Esophagus squamous epithelium (tissue), 5 donors: ENCODE data around the gene SNORC. TPM values are rescaled to one million over a fixed set of nuclear protein-coding genes. Genes with fewer than 3 reads are reported as not detected.

Source experiments
- DNase-seq: peaks from one replicate; lab custom pipeline; 2025; lab: John Stamatoyannopoulos, UW
- H3K27ac ChIP-seq, 4 donors: fragments of 200-600 bp; sonication (generic); one replicate each; pipeline ENCODE4 v1.5.1; 2016 to 2019; ENCODE audit warnings: mild to moderate bottlenecking in 1 of 4
- H3K27me3 ChIP-seq, 4 donors: fragments of 200-600 bp; sonication (generic); 1 replicate in 3 of 4; 2 replicates in 1 of 4; pipeline versions ENCODE4 v1.5.1 to v1.6.0; 2017 to 2021; ENCODE audit warnings: antibody characterized with exemption in 1 of 4
- H3K36me3 ChIP-seq, 3 donors: fragments of 200-600 bp; sonication (generic); one replicate each; pipeline ENCODE4 v1.5.1; 2016 to 2019
- H3K4me1 ChIP-seq, 3 donors: fragments of 200-600 bp; sonication (generic); one replicate each; pipeline ENCODE4 v1.5.1; 2017 to 2019
- H3K4me3 ChIP-seq, 4 donors: fragments of 200-600 bp; sonication (generic); 1 replicate in 3 of 4; 2 replicates in 1 of 4; pipeline ENCODE4 v1.5.1; 2016 to 2019; ENCODE audit warnings: mild to moderate bottlenecking in 2 of 4, moderate library complexity in 1 of 4
- H3K9me3 ChIP-seq, 3 donors: fragments of 200-600 bp; sonication (generic); one replicate each; pipeline ENCODE4 v1.5.1; 2016 to 2019
- CTCF ChIP-seq, 6 experiments: fragments of 450-650 bp in 4 of 6; fragments of 200-600 bp in 2 of 6; sonication (generic) in 2 of 6; IDR thresholded peaks; one replicate each; pipeline ENCODE4 v1.5.1; 2016 to 2019; ENCODE audit warnings: antibody characterized with exemption in 6 of 6, mild to moderate bottlenecking in 4 of 6, moderate library complexity in 4 of 6
- POLR2A ChIP-seq, 4 donors: fragments of 450-650 bp; IDR thresholded peaks; one replicate each; pipeline ENCODE4 v1.6.1; 2017; ENCODE audit warnings: antibody characterized with exemption in 4 of 4, mild to moderate bottlenecking in 4 of 4, moderate library complexity in 3 of 4
- WGBS, 2 donors: methylation state at CpG; one replicate each; pipeline ENCODE4 v1.1.5; 2018; 5-methylcytosine and 5-hydroxymethylcytosine counted together
- intact Hi-C: fragments of 100-400 bp; cut with DNase I; formaldehyde crosslinking; loops from one replicate; pipeline ENCODE4 v1.15.0; 2022
- total RNA-seq, 4 donors: library from RNA; depleted of rRNA; stranded (reverse); fragments of >200 nt; gene quantifications; one replicate each; pipeline ENCODE4 v1.1.0, GENCODE V29; 2016
- donor health status: DM: yes; HTN: yes; CAD: no.

The SNORC gene
- total RNA-seq, 4 donors from 2014 or later: 0.26 to 0.83 (median 0.66) TPM

GRCh38 chr2:232857158-232857563, 12.9 kb upstream of the SNORC start:
- Histone ChIP-seq H3K27ac (no peak overlapping the region), H3K4me1 (peaks cover 0 to 13% (median 0%) of the 10 kb centered on the region in 3 donors), H3K9me3 (no peaks in the 10 kb centered on the region), H3K36me3 (peaks cover 15 to 78% (median 17%) of the 10 kb centered on the region in 3 donors), H3K4me3 (no peak overlapping the region), H3K27me3 (no peaks in the 10 kb centered on the region)
- intact Hi-C loops: loop anchor here (10.0 kb wide), 1 partner anchor 388 kb away; no protein-coding TSS in a partner anchor
- TF ChIP-seq CTCF (IDR thresholded peaks at IDR 0.05) (no peak), POLR2A (IDR thresholded peaks at IDR 0.05) (no peak)
- WGBS, 2 donors: 77 to 80% methylated on average over 4 of the region's 4 CpGs
- no peak for DNase-seq

GRCh38 chr2:232859385-232859916, 10.6 kb upstream of the SNORC start:
- Histone ChIP-seq H3K36me3 (peaks cover 15 to 73% (median 17%) of the 10 kb centered on the region in 3 donors), H3K4me1 (peaks cover 0 to 4% (median 0%) of the 10 kb centered on the region in 3 donors), H3K9me3 (no peaks in the 10 kb centered on the region), H3K27me3 (no peaks in the 10 kb centered on the region), H3K27ac (no peak overlapping the region), H3K4me3 (no peak overlapping the region)
- intact Hi-C loops: loop anchor here (10.0 kb wide), 1 partner anchor 385 kb away; no protein-coding TSS in a partner anchor
- no peak for DNase-seq
- TF ChIP-seq POLR2A (IDR thresholded peaks at IDR 0.05): no peak
- WGBS, 2 donors: 62 to 92% methylated on average over 2 to 4 of the region's 4 CpGs

GRCh38 chr2:232860593-232861241, 9.3 kb upstream of the SNORC start:
- DNase-seq: no peak
- WGBS, 2 donors: 81 to 86% methylated on average over 7 to 9 of the region's 9 CpGs
- H3K4me3 ChIP-seq: no peak overlapping the region
- no peaks in the 10 kb centered on the region for H3K9me3 ChIP-seq
- no peak overlapping the region for H3K27ac ChIP-seq
- TF ChIP-seq POLR2A (IDR thresholded peaks at IDR 0.05) (no peak), CTCF (IDR thresholded peaks at IDR 0.05) (no peak)
- intact Hi-C loops: no loop called here
- H3K4me1 ChIP-seq: peaks cover 0 to 4% (median 0%) of the 10 kb centered on the region in 3 donors
- H3K27me3 ChIP-seq: no peaks in the 10 kb centered on the region
- H3K36me3 ChIP-seq: peaks cover 12 to 61% (median 15%) of the 10 kb centered on the region in 3 donors

GRCh38 chr2:232861353-232861752, 8.7 kb upstream of the SNORC start:
- Histone ChIP-seq H3K27me3 (no peaks in the 10 kb centered on the region), H3K4me3 (no peak overlapping the region), H3K27ac (no peak overlapping the region), H3K36me3 (peaks cover 11 to 54% (median 15%) of the 10 kb centered on the region in 3 donors), H3K9me3 (no peaks in the 10 kb centered on the region), H3K4me1 (peaks cover 0 to 4% (median 0%) of the 10 kb centered on the region in 3 donors)
- intact Hi-C loops: no loop called here
- 90 to 100% methylated on average over 5 of the region's 5 CpGs for WGBS, 2 donors
- TF ChIP-seq CTCF (IDR thresholded peaks at IDR 0.05): no peak
- no peak for TF ChIP-seq POLR2A (IDR thresholded peaks at IDR 0.05)
- DNase-seq: no peak

- no peak for DNase-seq
- H3K27ac ChIP-seq: no peak overlapping the region
- H3K4me3 ChIP-seq: no peak overlapping the region
- TF ChIP-seq POLR2A (IDR thresholded peaks at IDR 0.05) (no peak), CTCF (IDR thresholded peaks at IDR 0.05) (no peak)
- 84 to 95% methylated on average over 2 of the region's 2 CpGs for WGBS, 2 donors
- H3K9me3 ChIP-seq: no peaks in the 10 kb centered on the region
- H3K36me3 ChIP-seq: peaks cover 0 to 28% (median 0%) of the 10 kb centered on the region in 3 donors
- intact Hi-C loops: no loop called here
- peaks cover 0 to 4% (median 0%) of the 10 kb centered on the region in 3 donors for H3K4me1 ChIP-seq
- H3K27me3 ChIP-seq: no peaks in the 10 kb centered on the region
Measured at GRCh38 chr2:232863996-232864395, 6.1 kb upstream of the SNORC start.
